Measurements from ENCODE around the gene OR2H1.
"Not testable (repeated sequence)": the region's sequence is repeated elsewhere in the genome, so short reads cannot be mapped to it uniquely, and the experiment has no call there.

Gene OR2H1

DNA sequence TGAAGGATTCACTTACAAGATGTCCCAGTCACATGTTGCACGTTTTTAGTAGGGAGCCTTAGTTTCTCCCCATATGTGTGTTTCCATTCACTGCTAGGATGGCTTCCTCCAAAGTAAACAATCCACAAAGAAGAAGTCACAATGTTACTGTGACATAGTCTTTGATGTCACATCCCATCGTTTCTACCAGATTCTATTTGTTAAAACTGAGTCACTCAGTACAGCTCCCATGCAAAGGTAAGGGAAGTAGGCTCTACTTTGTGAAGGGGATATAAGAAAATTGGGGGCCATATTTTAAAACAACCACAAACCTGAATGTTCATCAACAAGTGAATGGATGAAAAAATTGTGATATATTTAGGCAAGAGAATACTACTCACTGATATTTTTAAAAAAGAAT lies at the start of gene OR2H1, which contains the start of gene OR11A1:
Gene OR2H1, plus strand, starts transcription at position 185 of the 400 bp plus-strand sequence. CDS start 4,615 bp downstream, outside the sequence.
Gene OR11A1, minus strand, starts transcription at position 101 of the 400 bp plus-strand sequence. CDS start 29,430 bp downstream, outside the sequence.
- H3K27ac ChIP-seq = no peak within 1 kb of the TSS
- TF ChIP-seq, protein P1, sequence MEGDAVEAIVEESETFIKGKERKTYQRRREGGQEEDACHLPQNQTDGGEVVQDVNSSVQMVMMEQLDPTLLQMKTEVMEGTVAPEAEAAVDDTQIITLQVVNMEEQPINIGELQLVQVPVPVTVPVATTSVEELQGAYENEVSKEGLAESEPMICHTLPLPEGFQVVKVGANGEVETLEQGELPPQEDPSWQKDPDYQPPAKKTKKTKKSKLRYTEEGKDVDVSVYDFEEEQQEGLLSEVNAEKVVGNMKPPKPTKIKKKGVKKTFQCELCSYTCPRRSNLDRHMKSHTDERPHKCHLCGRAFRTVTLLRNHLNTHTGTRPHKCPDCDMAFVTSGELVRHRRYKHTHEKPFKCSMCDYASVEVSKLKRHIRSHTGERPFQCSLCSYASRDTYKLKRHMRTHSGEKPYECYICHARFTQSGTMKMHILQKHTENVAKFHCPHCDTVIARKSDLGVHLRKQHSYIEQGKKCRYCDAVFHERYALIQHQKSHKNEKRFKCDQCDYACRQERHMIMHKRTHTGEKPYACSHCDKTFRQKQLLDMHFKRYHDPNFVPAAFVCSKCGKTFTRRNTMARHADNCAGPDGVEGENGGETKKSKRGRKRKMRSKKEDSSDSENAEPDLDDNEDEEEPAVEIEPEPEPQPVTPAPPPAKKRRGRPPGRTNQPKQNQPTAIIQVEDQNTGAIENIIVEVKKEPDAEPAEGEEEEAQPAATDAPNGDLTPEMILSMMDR (conservative IDR thresholded peaks at IDR 0.05) = no peak
- no peak for TF ChIP-seq ZFX (IDR thresholded peaks at IDR 0.05)

DNA sequence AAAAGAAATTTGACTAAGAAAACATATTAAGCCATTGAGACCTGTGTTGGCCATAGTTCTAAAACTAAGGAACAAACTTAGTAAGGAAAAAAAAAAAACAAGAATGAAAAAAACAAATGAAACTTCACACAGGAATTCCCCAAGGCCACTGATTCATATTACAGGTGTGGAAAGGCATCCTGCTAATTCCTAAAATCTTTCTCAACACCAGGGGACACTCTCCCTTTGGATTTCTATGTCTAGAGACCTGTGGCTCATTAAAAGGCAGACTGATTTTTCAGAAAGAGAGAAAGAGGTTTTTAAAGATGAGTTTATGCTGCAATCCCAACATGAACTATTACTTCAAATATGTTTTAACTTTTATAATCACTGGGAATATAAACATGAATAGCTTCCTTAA lies 42.4 kb upstream of the OR2H1 start, which contains the start of gene OR12D1:
Gene OR12D1, plus strand, starts transcription at position 341 of the 400 bp plus-strand sequence.
- no peak within 1 kb of the TSS for H3K27ac ChIP-seq
- TF ChIP-seq ZFX (IDR thresholded peaks at IDR 0.05) = no peak
- TF ChIP-seq, protein P1 (conservative IDR thresholded peaks at IDR 0.05) = peak; percentile 46

DNA sequence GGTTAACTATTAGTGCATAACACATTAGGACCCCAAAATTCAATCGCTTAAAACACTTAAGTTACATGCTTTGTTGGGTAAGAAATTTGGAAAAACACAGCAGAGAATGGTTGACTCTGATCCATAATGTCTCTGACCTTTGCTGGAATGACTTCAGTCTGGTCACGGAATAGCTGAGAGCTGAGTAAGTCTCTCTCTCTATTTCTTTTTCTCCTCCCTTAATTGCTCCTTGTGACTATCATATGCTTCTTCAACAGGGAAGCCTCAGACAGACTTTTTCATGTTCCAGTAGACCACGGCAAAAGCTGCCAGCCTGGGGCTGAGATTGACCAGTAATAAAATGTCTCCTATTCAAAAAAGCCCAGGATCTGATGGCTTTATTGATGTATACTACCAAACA lies 37.4 kb upstream of the OR2H1 start:
- no peak overlapping the region for H3K27ac ChIP-seq
- TF ChIP-seq, protein P1 (conservative IDR thresholded peaks at IDR 0.05) = no peak
- no peak for TF ChIP-seq ZFX (IDR thresholded peaks at IDR 0.05)

DNA sequence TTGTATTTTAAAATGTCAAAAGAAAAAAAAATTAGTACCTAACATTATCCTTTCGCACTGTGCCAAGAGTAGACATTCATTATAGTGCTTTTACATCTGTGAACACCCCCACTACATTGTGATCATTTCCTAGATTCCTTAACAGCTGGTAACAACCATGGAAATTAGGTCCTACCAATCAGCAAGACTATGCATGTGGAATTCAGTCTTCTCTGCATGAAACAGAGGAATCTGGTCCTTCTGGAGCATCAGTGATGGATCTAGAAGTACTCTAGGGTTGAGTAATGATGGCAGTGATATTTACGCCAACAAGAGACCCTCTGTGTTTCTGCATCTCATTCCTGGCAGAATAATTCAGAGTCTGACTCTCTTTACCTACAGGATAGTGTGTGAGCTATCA lies 32.8 kb upstream of the OR2H1 start:
- TF ChIP-seq ZFX (IDR thresholded peaks at IDR 0.05) = no peak
- TF ChIP-seq, protein P1 (conservative IDR thresholded peaks at IDR 0.05) = no peak
- no peak overlapping the region for H3K27ac ChIP-seq

DNA sequence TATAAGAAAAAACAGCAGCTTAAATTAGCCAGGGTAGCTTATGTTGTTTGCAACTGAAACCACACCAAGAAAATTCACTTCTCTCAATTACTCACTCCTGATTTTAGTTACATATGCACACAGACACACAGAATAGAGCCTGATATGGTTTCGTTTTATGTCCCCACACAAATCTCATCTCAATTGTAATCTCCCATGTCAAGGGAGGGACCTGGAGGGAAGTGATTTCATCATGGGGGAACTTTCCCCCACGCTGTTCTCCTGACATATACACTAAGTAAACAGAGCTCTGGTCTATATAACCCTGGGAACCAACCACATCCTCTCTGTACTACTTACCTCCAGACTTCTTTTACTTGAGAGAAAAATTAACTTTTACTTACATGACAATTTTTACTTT lies 32.4 kb upstream of the OR2H1 start:
- no peak for TF ChIP-seq ZFX (IDR thresholded peaks at IDR 0.05)
- TF ChIP-seq, protein P1 (conservative IDR thresholded peaks at IDR 0.05) = no peak

DNA sequence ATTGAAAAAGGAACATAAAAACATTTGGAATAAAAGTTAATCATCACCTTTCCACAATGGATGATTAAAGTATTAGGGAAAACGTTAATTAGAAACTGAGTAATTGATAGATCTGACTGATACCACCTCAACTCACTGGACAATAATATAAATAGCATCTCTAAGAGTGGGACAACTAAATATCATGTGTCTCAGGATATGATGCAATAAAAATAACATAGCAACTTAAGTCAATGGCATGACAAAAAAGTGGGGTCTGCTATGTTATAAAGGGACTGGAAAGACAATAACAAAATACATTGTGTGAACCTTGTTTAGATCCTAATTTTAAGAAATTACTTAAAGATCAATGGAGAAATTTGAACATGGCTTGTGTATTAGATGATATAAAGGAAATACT lies 31.9 kb upstream of the OR2H1 start:
- TF ChIP-seq ZFX (IDR thresholded peaks at IDR 0.05) = no peak
- TF ChIP-seq, protein P1 (conservative IDR thresholded peaks at IDR 0.05) = no peak
- no peak overlapping the region for H3K27ac ChIP-seq

More for the DNA sequence above, 32.4 kb upstream of the OR2H1 start:
- no peak overlapping the region for H3K27ac ChIP-seq

DNA sequence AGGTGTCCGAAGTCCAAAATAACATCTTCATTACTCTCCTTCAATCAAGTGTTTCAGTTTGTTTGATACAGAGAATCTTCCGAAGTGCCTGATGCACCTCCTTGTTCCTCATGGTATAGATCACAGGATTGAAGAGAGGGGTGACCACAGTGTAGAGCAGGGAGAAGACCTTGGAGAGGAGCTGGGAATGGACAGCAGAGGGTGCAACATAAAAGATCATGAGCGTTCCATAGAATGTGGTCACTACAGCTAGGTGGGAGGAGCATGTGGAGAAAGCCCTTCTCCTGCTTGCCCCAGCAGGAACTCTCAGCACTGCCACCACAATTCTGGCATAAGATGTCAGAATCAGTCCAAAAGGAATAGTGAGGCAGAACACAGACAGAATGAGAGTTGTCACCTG lies 30.3 kb upstream of the OR2H1 start:
- no peak overlapping the region for H3K27ac ChIP-seq
- TF ChIP-seq ZFX (IDR thresholded peaks at IDR 0.05) = no peak

DNA sequence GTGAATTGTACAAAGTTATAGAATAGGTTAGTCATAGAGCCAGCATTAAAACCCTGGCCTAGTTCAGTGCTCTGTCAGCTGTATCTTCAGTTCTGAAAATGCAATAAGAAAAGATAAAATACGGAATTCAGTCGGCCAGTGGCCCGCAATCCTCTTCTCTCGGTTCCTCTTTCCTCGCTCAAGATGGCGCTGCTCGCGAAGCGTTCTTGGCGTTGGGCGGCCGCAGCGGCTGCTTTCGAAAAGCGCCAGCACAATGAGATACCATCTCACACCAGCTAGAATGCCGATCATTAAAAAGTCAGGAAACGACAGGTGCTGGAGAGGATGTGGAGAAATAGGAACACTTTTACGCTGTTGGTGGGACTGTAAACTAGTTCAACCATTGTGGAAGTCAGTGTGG lies 20.2 kb upstream of the OR2H1 start:
- TF ChIP-seq, protein P1 (conservative IDR thresholded peaks at IDR 0.05) = peak; percentile 69
- not testable (repeated sequence) for H3K27ac ChIP-seq

Data from C4-2B (cell line).